HG02981 (cell line): ENCODE measurements around the gene RIN3.

Source experiments
- ATAC-seq: cut with Tn5 transposase; IDR thresholded peaks from one replicate; pipeline ENCODE4 v1.9.1; 2021; ENCODE audit warnings: mild to moderate bottlenecking, moderate library complexity; ENCODE audit not compliant: unreplicated experiment

RIN3 gene

DNA sequence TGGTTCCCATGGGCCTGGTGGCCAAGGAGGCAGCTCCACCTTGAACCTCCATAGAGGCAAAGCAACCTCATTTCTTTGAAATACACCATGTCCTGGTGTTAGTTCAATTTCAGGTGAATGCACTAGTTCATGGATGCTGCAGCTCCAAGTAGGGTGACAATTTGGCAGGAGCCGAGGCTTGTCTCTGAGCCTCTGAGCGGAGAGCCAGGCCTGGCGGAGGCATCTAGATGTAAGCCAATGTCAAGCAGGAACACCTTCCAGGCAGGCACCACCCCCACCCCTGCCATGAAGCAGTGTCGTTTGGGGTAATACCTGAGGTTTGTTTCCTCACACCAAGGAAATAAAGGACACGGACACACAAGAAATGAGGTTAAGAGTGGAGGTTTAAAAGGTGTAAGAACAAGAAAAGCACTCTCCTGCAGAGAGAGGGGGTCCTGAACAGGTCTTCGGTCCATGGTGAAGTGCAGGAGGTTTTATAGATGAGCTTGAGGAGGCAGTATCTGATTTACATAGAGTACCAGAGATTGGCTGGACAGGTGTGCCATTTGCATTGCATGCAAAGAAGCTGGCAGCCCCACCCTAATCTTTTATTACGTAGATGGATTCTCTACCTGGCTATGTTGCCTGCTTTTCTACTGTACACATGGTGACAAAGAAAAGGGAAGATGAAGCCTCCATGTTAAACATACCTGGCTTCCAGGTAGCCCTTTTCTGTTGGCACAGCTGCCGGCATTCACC is 60.3 kb downstream of the RIN3 start:
- no peak for ATAC-seq

DNA sequence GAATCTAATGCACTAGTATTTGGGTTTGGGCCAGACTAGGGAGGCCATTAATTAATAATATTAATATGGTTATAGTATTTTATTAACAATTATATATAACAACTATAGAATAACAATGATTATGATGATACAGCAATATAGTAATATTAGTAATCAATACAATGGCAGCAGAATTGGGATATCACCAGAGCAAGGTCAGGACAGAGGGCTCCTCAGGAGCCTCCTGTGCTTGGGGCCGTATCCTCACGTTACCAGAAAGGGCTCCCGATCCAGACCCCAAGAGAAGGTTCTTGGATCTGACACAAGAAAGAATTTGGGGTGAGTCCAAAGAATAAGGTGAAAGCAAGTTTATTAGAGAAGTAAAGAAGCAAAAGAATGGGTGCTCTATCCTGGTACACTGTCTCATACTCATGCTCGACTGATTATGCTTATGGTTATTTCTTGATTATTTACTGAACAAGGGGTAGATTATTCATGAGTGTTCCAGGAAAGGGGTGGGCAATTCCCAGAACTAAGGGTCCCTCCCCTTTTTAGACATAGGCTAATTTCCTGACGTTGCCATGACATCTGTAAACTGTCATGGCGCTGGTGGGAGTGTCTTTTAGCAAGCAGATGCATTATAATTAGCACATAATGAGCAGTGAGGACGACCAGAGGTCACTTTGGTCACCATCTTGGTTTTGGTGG is 61.6 kb downstream of the RIN3 start:
- ATAC-seq, result no peak

DNA sequence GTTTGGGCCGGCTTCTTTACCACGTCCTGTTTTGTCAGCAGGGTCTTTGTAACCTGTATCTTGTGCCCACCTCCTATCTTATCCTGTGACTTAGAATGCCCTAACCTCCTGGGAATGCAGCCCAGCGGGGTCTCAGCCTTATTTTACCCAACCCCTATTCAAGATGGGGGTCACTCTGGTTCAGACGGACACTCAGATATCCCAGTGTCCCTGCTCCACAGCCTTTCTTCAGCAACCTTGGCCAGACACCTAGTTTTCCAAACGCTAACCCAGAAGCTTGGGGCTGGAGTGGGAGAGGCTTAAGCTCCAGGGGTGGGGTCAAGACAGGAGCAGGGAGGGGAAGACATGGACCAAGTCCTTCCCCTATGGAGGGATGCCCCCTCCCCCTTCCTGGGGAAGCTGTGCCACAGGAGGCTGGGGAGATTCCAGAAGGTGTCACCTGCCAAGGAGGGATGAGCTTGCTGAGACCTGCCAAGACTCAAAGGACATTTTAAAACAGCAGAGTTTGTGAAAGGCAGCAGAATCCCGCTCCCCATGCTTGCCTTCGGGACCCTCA is 62.2 kb downstream of the RIN3 start:
- no peak for ATAC-seq

DNA sequence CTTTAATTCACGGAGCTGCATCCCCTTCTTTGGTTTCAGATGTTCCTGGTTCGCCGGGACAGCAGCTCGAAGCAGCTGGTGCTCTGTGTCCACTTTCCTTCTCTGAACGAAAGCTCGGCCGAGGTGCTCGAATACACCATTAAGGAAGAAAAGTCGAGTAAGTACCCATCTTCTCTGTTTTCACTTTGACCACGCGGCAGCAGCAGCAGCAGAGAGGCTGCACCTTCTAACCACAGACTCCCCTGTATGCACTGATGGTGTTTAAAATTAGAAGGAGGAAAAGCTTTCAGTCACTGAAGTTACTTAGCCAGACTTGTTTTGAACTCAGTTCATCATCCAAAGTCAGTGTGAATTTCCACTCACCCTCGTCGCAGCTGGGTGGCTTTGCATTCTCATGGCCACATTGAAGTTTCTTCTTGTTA is 63.8 kb downstream of the RIN3 start:
- ATAC-seq, result peak; percentile 70

DNA sequence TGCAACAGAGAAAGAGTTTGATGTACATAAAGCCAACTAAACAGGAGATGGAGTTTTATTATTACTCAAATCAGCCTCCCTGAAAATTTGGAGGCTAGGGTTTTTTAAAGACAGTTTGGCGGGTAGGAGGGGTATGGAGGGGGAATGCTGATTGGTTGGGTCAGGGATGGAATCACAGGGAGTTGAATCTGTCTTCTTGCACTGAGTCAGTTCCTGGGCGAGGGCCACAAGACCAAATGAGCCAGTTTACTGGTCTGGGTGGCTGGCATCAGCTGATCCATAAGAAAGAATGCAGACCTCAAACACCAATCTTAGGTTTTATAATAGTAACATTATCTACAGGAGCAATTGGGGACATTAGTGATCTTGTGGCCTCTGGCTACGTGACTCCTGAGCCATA is 64.9 kb downstream of the RIN3 start:
- no peak for ATAC-seq

DNA sequence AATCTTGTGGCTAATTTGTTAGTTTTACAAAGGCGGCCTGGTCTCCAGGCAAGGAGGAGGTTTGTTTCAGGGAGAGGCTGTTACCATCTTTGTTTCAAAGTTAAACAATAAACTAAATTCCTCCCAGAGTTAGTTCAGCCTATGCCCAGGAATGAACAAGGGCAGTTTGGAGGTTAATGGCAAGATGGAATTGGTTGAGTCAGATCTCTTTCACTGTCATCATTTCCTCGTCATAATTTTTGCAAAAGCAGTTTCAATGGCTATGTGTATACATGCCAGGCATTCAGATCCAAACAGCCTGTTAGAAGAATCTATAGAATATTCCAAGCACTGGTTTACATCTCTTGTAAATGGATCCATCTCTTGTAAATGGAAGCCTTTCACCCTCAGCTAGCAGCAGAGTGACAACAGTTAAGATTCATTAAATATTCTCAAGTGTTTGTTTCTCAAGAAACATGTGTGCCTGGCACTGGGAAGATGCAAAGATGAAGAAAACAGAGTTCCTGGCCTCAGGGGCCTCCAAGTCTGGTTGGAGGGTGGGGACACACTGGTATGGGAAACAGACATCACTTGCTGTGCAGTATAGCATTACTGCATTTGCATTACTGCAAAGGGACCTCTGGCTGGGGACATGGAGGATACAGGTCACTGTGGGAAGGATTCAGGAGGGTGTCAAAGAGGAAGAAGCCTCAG is 65.8 kb downstream of the RIN3 start:
- ATAC-seq, result no peak

DNA sequence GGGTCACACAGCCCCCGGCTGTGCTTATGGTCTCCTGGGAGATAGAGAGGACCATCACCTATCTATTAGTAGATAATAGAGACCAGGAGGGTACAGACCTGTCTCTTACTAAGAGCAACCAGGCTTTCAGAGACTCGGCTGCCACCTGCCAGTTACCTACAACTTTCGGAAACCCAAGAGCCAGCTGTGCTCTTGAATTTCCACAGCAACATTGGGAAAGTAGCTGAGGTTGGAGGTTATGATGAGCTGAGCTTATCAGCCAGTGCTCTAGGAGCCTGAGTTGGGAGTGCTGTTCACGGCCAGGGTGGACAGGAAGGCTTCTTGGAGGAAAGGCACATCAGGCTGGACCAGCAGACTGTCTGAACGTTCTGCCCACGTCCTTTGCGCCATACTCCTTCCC is 67.6 kb downstream of the RIN3 start:
- ATAC-seq, result no peak

DNA sequence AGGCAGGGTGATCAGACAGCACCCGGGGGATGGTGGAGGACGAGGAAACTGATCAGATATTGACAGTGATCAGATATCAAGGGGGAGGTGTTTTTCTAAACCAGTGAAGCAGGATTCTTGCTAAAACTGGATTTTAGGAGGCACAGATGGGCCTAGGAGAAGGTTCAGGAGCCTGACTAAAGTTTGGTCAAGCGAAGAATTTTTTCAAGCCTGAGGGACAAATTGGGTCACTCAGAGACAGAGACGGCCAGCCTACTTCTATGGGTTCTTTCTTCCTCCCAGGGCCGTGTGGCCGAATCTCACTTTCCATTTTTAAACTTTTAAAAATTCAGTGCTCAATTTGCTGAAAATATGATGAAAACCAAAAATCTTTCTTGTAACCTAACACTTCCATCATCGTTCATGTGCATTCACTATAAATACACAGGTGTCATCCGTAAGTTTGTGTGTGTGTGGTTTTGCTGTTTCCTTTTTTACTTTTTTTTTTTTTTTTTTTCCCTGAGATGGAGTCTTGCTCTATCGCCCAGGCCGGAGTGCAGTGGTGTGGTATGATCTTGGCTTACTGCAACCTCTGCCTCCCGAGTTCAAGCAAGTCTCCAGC is 68.5 kb downstream of the RIN3 start:
- ATAC-seq, result no peak

DNA sequence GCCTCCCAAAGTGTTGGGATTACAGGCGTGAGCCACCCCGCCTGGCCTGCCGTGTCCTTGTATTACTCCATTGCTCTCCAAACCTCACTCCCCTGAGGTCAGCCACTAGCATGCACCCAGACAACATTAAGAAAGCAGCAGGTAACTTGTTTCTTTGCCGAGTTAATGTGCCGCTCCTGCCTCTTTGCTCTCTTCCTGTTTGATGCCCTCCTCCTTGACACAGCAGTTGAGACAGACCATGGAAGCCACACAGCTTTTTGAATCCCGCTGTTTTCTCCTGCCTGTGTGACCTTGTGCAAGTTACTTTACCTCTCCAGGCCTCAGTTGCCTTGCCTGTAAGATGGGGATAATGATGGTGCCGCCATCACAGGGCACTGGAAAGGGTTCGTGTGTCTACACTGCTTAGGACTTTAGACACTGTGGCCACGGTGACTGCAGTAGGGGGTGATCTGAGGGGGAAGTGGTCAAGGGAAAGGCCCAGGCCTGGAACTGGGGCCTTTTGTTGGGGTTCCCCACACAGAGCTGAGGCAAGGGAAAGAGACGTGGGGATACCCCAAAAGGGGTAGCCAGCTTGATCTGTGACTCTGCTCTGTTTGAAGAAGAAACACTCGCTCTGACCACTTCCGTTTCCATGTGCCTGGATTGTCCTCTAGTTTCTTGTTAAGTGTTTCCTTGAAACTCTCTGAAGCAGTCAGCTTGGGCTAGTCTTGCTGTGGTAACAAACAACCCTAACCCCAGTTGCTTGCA is 69.3 kb downstream of the RIN3 start:
- peak; percentile 67 for ATAC-seq

DNA sequence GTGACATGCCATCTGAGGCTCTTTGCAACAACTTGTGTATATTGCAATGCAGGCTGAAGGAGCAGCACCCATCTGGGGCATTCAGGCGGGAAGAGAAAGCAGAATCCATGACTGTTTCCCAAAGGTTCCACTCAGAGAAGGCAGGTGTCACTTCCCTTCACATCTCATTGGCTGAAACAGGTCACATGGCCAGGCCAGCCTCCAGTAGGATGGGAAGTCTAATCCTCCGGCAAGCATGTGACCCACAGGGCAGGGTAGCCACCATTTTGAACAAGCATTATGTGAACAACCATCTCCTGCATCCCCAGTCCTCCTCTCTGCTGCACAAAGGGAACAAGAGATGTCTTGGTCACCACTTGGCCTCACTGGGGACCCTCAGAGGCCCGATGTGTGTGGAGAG is 70.6 kb downstream of the RIN3 start:
- ATAC-seq, result no peak

DNA sequence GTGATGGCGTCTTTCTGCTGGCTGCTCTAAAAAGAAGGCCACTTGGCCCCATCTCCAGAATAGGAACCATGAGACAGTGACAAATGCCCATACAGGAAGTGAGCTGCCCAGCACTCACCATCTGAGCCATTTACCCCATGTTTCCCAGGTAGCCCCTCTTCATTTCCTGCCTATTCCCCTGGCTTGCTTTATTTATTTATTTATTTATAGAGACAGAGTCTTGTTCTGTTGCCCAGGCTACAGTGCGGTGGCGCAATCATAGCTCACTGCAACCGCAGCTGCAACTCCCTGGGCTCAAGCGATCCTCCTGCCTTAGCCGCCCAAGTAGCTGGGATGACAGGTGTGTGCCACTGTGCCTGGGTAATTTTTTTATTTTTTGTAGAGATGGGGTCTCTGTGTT is 71.2 kb downstream of the RIN3 start:
- no peak for ATAC-seq

DNA sequence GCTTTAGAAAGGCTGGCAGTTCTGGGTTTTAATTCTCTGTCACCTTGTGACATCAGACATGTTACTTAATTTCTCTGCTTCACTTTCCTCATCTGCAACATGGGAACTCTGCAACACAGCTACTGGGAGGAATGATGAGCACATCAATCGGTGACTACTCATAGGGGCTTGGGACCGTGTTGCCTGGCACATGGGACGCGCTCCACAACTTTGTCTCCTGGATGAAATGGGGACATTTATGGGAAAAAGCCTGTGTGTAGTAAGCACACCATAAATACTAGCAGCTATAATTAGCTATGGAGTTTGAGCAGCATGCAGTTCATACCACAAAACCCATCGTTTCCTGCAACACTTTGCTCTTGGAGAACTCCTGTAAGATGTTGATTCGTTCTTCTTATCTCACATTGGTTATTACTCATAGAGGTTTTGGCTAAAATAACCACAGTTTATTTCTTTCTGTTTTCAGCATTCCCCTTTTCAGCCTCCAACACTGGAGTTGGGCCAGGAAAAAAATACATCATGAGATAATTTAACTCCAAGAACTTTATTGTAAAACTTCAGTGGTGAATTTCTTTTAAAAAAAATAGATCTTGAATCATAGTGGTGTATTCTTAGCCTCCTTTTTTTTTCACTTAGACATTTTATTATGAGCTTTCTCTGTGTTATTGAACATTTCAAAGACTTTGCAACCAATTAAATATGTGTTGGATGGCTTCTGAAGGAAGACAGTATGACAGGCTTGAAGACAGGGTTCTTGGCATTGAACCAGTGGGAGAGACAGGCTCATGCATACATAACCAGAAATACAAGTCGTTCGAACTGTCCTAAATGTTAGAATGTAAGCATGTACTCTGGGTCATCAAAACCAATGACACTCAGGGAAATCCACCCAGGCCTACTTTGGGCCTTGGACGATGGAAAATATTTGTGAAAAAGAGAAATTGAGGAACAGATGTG is 72.7 kb downstream of the RIN3 start:
- no peak for ATAC-seq

DNA sequence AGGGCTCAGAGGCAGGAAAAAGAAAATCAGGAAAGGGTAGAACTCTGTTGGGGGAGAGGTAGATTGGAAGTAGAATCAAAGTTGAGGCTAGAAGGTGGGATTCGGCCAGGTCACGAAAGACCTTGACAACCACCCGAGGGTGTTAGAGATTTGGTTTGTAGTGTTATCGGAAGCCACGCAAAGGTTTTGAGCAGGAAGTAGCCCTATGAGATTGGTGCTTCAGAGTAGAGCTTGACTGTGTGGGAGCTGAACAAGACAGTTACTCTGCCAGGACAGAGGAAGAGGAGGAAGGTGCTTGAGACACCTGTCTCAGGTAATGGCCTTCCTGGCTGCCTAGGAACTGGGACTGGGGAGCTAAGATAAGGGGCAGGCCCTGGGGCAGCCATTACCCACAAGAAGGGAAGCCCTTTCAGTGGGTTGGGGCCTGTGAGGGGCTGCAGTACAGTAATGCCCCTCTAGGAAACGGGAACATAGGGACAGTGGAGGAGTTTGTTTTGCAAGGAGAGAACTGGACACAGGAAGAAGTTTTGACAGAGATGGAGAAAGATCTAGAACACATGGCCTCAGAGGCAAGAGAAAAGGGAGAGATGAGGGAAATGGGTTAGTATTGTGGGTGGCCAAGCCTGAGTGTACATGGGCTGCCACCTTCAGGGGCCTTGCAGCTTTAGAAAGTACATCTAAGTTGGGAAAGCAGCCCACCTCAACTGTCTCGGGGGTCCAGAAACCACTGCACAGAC is 73.5 kb downstream of the RIN3 start:
- no peak for ATAC-seq

DNA sequence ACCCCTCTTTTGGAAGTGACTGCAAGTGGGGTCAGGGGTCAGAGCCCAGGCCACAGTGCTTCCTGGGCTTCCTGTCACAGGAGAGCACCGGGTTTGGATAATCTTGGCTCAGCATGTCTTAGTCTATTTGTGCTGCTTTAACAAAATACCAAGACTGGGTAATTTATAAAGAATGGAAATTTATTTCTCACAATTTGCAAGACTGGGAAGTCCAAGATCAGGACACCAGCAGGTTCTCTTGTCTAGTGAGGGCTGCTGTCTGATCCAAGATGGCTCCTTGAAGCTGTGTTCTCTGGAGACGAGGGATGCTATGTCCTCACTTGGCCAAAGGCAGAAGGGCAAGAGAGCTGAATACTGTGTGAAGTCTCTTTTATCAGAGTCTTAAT is 74.1 kb downstream of the RIN3 start:
- ATAC-seq, result no peak

DNA sequence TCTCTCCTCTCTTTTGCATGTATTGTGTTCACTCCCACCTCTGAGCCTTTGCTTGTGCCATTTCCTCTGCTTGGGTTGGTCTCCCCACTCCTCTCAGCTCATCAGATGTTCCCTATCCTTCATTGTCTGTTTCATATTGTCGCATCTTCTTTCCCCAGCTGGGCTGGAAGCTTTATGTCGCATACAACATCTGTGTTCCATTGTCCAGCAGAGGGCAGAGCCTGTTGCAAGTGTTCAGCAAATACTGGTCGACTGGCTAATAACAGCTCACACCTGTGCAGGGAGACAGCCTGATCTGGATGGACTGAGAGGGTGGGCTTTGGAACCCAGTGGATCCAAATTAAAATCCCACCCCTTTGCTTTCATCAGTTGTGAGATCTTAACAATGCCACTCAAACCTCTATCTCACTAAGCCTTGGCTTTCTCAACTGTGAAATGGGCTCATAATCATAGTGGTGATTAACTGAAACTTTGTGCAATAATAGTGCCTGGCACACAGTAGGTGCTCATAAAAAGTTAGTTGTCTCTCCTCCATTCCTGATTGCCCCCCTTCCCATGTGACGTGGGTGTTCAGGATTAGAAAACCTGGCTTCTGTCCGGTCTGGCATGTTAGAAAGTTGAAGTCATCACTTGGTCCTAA is 75.8 kb downstream of the RIN3 start:
- no peak for ATAC-seq

DNA sequence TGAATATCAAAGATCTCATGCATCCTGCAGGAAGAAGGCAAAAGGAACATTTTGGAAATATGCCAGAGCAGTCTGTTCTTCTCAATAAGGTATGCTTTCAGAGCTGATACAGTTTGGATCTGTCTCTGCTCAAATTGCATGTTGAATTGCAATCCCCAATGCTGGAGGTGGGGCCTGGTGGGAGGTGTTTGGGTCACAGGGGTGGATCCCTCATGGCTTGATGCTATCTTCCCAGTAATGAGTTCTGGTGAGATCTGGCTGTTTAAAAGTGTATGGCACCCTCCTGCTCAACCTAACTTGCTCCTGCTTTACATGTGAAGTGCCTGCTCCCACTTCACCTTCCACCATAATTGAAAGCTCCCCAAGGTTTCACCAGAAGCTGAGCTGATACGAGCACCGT is 76.6 kb downstream of the RIN3 start:
- no peak for ATAC-seq

DNA sequence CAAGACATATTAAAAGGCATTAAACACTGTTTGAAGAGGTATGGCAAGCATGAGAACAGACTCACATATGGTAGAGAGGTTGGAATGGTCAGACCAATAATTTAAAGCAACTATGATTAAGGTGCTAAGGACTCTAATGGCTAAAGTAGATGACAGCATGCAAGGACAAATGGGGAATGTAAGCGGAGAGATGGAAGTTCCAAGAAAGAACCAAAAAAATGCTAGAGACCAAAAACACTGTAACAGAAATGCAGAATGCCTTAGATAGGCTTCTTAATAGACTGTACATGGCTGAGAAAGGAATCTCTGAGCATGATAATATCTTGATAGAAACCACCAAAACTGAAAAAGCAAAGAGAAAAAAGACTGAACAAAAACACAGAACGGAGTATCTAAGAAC is 77.4 kb downstream of the RIN3 start:
- no peak for ATAC-seq

DNA sequence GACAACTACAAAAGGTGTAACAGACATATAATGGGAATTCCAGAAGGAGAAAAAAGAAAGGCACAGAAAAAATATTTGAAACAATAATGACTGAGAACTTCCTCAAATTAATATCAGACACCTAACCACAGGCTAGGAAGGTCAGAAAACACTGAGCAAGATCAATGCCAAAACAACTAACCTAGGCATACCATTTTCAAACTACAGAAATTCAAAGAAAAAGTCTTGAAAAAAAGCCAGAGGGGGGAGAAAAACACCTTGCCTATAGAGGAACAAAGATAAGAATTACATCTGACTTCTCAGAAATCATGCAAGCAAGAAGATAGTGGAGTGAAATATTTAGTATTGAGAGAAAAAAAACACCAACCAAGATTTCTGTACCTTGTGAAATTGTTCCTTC is 77.8 kb downstream of the RIN3 start:
- no peak for ATAC-seq
